DMS53 (cell line): ENCODE measurements around the gene LPCAT2.

Source experiments
- DNase-seq: peaks from one replicate; lab custom pipeline; 2025; lab: John Stamatoyannopoulos, UW

The LPCAT2 gene

DNA sequence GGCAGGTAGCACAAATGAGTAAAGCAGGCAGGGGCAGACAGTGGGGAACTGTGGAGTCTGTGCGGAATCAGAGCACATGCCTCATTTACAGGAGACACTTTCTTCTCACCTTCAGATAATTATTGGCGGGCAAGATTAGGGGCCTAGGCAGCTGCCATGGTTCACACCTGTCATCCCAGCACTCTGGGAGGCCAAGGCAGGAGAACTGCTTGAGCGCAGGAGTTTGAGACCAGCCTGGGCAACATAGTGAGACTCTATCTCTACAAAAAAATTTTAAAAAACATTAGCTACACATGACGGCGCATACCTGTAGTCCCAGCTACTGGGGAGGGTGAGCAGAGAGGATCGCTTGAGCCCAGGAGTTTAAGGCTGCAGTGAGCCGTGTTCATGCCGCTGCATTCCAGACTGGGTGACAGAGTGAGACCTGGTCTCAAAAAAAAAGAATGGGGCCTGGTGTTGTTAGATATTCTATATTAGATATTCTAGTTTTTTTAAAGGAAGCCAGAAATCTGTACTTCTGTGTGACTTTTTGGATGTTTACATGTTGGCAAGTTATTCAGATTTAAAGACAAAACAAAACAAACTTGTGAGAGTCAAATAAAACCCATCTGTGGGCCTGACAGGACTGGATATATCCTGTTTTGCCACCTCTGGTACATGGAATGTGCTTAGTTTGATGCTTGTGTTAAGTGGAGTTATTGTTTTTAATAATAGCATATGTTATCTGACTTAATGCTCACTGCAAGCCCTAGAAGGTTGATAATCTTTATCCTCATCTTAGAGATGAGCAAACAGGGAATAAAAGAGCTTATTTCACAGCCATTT lies 4.9 kb upstream of the LPCAT2 start:
- DNase-seq = no peak

DNA sequence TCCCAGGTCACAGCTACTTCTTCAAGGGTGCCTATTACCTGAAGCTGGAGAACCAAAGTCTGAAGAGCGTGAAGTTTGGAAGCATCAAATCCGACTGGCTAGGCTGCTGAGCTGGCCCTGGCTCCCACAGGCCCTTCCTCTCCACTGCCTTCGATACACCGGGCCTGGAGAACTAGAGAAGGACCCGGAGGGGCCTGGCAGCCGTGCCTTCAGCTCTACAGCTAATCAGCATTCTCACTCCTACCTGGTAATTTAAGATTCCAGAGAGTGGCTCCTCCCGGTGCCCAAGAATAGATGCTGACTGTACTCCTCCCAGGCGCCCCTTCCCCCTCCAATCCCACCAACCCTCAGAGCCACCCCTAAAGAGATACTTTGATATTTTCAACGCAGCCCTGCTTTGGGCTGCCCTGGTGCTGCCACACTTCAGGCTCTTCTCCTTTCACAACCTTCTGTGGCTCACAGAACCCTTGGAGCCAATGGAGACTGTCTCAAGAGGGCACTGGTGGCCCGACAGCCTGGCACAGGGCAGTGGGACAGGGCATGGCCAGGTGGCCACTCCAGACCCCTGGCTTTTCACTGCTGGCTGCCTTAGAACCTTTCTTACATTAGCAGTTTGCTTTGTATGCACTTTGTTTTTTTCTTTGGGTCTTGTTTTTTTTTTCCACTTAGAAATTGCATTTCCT lies 3.4 kb upstream of the LPCAT2 start:
- no peak for DNase-seq

DNA sequence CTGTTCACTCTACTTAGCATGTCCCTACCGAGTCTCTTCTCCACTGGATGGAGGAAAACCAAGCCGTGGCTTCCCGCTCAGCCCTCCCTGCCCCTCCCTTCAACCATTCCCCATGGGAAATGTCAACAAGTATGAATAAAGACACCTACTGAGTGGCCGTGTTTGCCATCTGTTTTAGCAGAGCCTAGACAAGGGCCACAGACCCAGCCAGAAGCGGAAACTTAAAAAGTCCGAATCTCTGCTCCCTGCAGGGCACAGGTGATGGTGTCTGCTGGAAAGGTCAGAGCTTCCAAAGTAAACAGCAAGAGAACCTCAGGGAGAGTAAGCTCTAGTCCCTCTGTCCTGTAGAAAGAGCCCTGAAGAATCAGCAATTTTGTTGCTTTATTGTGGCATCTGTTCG lies 2.8 kb upstream of the LPCAT2 start:
- no peak for DNase-seq

DNA sequence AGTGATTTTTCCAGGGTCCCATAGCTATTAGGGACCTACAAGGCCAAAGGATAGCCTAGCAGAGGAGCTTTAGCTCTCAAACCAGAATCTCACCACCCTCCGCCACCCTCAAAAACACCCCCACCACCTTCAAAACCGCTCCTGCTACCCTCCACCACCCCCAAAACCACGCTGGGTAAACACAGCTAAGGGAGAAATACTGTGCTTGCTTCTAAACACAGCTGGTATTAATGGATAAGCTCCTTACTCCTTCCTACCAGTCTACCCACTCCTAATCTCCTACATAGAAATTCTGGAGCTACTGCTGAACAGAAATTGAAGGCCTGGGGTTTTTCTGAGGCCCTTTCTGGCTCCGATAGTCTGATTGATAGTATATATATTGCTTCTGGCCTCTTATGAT lies 2.2 kb upstream of the LPCAT2 start:
- no peak for DNase-seq

DNA sequence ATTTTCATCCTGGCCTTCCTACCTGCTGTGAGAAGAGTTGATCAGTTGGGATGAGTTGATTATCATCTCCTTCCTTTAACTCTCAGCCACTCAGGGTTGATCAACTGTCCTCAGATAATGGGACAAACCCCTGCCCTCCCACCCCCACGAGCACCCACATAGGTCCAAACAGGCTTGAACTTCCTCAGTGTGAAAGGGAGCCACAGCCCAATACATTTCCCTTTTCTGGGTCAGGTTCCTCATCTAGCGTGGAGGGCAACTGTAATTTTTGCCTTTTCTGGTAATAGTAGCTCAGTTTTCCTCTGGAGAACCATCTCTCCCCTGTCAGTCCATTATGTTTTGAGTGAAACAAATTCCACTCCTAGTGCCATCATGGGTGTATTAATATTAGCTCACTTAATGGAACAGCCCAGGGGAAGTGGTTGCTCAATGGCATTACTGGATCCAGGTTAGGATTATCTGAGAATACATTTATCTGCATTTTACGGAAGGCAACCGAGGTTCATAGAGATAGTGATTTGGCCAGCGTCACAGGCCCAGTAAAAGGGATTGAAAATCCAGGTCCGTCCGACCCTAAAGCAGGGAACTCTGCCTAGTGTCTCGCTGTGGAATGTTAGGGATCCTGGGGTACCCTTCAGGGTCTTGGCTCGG lies 476 bp upstream of the LPCAT2 start:
- no peak for DNase-seq

DNA sequence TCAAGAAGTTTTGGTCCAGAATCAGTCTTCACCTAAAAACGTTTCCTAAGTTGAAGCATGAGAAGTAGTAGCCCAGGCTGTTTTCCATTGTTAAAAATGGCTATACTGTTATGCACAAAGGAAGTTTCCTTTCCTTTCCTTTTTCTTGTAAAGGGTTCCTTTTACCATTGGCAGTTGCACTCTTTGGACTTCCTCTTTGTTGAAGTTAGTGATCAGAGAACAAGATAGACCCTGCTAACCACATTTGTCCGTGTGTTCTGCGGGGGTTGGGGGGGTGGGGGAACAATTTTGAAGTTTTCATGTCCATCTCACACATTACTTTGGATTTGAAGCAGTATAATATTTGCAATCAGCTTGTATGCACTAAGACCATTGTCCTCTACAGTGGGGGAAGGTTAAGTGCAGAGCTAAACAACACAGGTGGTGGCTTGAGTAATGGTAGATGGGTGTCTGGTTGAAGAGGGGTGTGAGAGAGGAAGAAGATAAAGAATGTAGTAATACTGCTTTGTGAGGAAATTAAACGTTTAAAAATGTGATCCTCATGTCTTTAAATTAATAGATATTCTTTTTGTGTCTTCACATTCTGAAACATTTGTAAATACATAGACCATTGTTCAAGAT lies 1.4 kb downstream of the LPCAT2 start:
- no peak for DNase-seq

DNA sequence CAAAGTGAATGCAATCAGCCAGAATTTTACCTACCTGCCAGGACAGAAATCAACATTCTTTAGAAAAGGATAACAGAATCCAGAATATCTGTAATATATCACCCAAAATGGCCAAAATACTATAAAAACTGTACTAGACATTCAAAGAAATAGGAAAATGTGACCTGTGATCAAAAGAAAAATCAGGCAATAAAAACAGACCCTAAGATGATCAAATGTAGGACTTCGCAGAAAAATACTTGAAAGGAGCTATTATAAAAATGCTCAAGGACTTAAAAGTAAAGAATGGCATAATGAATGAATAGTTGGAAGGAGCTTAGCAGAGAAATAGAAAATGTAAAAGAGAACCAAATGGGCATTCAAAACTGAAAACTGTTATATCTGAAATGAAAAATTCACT lies 4.1 kb downstream of the LPCAT2 start:
- no peak for DNase-seq

DNA sequence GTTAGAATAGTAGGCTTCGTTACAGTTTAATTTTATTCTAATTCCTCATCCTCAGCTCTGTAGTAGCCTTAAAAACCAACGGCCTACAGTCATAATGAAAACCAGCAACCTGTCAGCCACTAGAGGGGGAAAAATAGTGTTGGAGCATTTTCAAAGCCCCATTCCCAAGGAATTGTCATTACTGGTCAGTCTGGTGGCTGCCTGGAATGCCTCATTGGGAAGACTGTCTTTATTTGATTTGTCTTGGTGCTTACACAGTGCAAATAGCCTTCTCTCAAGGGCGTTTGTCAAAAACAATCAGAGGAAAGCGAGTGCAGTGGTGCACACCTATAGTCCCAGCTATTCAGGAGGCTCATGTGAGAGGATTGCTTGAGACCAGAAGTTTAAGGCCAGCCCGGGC lies 4.7 kb downstream of the LPCAT2 start:
- DNase-seq = no peak

DNA sequence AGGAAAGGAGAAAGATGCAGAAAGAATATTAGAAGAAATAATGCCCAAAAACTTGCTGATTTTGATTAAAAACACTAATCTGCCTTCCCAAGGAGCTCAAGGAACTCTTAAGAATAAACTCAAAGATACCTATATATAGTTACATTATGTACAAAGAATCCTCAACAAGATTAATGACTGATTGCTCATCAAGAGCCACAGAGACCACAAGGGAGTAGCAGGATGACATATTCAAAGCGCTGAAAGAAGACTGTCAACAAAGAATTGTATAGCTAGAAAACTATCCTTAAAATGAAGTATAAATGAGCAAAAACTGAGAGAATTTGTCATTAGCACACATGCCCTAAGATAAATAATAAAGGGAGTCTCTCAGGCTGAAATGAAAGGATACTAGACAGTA lies 6.2 kb downstream of the LPCAT2 start:
- DNase-seq = no peak

DNA sequence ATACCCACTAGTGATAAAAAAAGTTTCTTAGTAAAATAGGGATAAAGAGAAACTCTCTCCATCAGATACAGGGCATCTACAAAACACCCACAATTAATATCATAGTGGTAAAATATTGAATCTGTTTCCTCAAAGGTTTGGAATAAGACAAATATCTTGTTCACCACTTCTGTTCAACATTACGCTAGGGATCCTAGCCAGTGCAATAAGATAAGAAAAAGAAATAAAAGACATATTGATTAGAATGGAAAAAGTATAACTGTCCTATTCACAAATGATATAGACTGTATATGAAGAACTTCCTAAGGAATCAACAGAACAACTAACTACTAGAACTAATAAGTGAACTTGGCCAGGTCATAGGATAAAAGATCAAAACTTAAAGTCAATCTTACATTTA lies 12.9 kb downstream of the LPCAT2 start:
- DNase-seq = no peak

DNA sequence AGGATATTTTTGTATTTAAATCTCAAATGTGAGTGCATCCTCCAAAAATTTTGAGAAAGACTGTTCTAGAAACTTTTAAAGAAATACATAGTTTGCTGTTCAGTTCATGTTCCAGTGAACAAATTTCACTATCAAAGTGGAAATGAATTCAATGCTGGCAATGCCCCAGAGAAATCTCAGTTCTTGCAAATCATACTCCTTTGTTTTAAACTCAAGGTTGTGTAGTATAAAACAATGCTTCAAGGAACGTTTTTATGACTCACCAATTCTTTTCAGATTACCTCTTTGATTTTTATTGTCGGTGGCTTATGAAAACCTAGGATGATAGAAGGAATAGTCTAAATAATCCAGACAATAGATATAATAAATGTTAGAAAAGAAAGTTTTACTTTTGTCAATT lies 17.6 kb downstream of the LPCAT2 start:
- DNase-seq = no peak

DNA sequence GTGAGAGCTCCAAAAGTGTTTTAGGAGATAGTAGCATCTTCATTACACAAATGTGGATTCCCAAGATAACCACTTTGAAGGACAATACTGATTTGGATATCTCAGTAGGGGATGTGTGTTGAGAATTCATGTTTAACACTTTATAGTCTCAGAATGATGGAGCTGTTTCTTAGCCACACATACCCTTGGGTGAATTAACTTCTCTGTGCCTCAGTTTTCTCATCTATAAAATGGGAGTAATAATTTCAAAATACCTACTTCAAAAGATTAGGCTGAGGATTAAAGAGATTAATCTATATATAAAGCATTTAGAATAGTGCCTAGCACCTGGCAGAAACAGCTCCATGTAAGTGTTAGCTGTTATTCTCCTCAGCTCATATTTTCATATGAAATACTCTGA lies 19.0 kb downstream of the LPCAT2 start:
- DNase-seq = no peak

DNA sequence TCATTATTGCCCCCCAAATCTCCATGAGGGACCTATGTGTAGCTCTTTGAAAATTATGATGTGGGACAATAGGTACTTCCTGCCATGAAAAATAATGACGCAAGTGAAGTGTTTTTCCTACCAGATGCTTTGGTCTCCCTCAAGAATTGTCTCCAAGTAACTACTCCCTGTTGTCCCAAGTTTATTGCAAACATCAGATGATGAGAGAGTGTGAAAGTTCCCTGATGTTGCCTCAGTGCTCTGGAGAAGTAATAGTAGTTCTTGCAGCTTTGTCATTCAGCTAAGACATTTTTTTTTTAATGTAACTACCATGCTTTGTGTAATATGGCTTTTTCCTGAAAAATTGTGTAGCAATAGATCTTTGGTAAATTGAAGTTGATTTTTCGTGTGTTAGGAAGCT lies 20.1 kb downstream of the LPCAT2 start:
- DNase-seq = no peak

DNA sequence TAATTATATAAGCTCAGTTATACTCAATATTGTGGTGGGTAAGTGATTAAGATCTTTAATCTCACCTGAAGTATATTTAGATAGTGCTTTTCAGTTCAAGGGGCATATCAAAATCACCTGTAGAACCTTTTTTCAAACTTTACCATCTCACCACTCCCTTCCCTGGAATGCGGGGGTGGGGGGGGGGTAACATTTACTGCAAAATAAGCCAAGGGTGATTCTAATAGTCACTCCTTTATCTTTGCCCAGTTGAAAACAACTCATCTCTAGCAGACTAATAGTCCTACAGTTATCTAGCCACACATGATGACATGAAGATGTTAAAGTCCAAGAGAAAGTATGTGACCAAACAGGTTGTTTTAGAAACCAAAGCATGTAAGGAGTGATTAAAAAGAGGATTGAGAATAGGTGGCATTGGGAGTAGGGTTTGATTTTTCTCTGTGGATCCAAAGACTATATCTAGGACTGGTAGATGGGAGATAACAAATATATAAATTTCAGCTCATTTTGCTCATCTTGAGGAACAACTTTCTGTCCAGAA lies 21.5 kb downstream of the LPCAT2 start:
- DNase-seq = no peak

DNA sequence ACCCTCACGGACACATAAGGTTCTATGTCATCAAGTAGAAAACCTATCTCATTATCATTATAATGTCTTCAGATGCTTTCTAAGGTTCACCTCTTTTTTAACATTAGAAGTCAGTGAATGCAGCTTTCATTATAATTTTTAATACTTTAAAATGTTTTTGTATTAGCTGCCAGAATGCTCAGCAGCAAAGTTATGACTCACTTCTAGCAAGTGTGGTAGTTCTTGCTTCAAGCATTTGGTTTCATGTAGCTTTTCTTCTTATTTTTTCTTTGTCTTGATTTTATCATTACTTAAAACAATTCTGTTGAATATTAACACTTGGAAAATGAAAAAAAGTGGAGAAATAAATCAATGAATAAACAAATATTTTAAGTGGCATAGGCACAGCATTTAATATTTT lies 23.4 kb downstream of the LPCAT2 start:
- DNase-seq = no peak

DNA sequence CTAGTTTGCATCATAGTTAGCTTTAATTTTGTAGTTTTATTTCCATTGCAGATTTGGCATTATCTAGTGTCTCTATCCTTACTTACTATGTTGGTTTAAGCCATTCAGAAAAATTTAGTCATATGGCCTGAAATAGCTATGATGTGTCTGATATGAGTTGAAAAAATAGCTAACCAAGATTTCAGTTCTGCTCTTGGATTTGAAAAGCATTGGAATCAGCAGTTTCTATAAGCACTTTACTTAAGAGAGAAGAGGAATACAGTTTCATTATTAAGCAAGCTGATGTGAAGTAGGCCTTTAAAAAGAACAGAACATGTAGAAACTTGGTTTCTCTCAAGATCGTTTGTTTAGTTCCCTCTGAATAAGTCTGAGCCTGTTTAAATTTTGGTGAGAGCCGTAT lies 25.9 kb downstream of the LPCAT2 start:
- DNase-seq = no peak

DNA sequence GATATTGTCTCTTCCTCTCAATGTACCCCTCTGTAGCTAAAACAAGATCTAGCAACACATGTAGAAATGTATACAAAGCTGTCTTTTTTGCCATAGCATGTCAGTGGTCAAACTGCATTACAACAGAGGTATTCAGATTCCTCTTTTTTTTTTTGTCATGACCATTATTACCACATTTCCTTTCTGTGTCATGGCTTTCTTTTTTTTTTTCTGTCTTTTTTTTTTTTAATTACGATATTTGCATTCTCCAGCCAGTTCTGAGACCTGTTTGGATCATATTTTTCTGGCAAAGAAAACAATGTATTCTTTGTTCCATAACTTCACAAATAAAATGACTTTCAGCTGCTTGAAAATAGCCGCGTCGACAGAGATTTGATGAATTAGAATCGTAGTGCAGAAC lies 30.2 kb downstream of the LPCAT2 start:
- DNase-seq = no peak

DNA sequence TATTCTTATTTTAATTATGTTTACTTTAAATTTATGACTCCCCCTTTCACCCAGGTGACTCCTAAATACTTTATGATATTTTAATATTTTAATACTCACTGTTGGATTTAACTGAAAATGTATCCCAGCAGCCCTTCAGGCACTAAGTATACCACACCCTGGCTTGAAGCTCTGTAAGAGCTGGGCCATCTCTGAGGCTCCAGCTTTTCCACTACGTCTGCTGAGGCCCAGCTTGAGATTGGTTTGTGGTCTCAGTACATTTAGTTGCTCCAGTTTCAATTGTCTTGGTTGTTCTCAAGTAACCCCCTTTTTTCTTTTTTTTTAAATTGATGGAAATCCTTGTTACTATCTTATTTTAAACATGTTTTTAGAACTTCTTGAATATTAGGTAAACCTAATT lies 30.6 kb downstream of the LPCAT2 start:
- DNase-seq = no peak

DNA sequence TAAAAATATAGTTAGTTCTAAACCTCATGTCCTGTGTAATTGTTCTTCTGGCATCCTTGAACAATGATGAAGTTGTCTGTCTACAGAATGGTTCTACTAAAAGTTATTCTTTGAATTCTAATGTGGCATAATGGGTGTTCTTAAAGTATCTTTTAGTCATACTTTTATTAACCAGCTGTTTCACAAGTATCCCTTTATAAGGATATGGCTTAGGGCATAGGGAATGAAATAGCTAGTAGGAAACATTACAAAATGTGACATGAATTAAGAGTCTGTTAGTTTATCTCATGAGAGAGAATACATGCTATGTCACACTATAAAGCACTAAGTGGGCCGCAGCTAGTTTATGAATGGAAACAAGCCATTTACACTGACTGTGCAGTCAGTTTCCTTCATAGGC lies 31.3 kb downstream of the LPCAT2 start:
- DNase-seq = no peak

DNA sequence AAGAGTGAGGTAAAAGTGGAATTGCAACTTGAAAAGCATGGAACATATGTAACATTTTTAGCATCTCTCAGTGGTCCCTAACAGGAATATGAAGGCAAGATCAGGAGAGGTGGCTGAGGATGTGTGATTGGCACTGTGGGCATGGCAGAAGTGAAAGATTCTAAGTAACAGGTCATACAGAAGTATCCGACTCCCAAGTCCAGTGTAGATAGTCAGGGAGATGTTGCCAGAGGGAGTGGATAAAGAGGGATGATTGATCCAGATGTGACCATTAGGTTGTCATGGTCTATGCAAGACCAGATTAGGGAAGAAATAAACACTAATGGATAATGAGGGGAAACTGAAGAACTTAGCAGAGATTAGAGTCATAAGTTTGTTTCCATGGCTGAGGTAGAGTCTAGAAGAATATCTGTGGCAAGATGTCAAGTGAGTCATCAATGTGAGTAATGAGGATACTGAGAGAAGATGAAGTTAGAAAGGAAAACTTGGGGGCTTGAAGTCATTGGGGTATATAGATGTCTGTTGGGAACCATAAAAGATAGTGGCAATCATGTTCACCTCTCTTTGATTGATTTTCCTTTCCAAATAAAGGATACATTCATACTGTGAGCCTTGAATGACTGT lies 33.7 kb downstream of the LPCAT2 start:
- no peak for DNase-seq

DNA sequence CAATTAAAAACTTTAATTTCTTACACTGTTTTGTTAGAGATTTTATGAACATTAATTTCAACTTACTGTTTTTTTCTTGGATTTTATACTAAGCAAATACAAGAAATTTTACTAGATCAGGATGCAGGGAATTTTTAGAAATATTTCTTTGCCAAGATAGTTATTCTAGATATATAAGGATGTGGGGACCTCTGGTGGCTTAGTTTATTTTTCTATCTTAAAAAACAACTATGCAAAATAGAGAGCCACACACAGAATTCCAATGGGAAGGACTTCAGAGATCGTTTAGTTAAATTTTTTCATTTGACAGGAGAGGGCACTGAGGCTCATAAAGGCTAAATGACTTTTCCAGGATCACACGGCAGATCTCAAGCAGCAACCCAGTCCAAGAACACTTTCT lies 34.6 kb downstream of the LPCAT2 start:
- DNase-seq = peak; percentile 6

DNA sequence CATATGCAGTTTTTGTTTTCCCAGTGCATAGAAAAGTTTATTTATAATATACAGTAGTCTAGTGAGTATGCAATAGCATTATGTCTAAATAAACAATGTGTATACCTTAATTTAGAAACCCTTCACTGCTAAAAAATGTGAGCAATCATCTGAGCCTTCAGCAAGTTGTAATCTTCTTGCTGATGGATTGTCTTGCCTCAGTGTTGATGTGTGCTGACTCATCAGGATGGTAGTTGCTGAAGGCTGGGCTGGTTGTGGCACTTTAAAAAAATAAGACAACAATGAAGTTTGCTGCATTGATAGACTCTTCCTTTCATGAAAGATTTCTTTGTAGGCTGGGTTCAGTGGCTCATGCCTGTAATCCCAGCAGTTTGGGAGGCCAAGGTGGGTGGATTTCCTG lies 43.7 kb downstream of the LPCAT2 start:
- DNase-seq = no peak
